ENCODE data around the gene MYOM1.
A peak's percentile ranks its signal among the peaks of the same experiment; 100 is the strongest.

The MYOM1 gene

GRCh38 chr18:3148930-3149535, 70.7 kb downstream of the MYOM1 start:
- FAIRE-seq, result no peak

GRCh38 chr18:3147935-3148554, 71.7 kb downstream of the MYOM1 start:
- FAIRE-seq, result no peak

GRCh38 chr18:3140986-3141639, 78.7 kb downstream of the MYOM1 start:
- FAIRE-seq, result no peak

GRCh38 chr18:3140342-3140741, 79.4 kb downstream of the MYOM1 start:
- no peak for FAIRE-seq

- no peak for FAIRE-seq
Observed at GRCh38 chr18:3139406-3139805, 80.4 kb downstream of the MYOM1 start.

GRCh38 chr18:3138274-3138975, 81.3 kb downstream of the MYOM1 start:
- no peak for FAIRE-seq

GRCh38 chr18:3135536-3135935, 84.2 kb downstream of the MYOM1 start:
- no peak for FAIRE-seq

- FAIRE-seq, result no peak
Observed at GRCh38 chr18:3132700-3133099, 87.1 kb downstream of the MYOM1 start.

GRCh38 chr18:3130344-3130743, 89.4 kb downstream of the MYOM1 start:
- FAIRE-seq, result no peak

GRCh38 chr18:3129053-3129864, 90.5 kb downstream of the MYOM1 start:
- FAIRE-seq, result peak; percentile 79

- FAIRE-seq, result no peak
Observed at GRCh38 chr18:3126457-3127097, 93.2 kb downstream of the MYOM1 start.

GRCh38 chr18:3124822-3125221, 94.9 kb downstream of the MYOM1 start:
- FAIRE-seq, result no peak

GRCh38 chr18:3122851-3123250, 96.9 kb downstream of the MYOM1 start:
- FAIRE-seq, result no peak

GRCh38 chr18:3121259-3121658, 98.5 kb downstream of the MYOM1 start:
- no peak for FAIRE-seq

GRCh38 chr18:3120356-3120755, 99.4 kb downstream of the MYOM1 start:
- FAIRE-seq, result no peak

GRCh38 chr18:3119401-3120341, 100.1 kb downstream of the MYOM1 start:
- FAIRE-seq, result no peak

- FAIRE-seq, result no peak
Observed at GRCh38 chr18:3118195-3119010, 101.4 kb downstream of the MYOM1 start.

- FAIRE-seq, result no peak
Observed at GRCh38 chr18:3117493-3118192, 102.1 kb downstream of the MYOM1 start.

GRCh38 chr18:3115447-3116030, 104.2 kb downstream of the MYOM1 start:
- no peak for FAIRE-seq

Measured in endometrium (tissue), 2 donors.